Astrocyte (in vitro differentiated cells and primary cell): ENCODE data around the gene OGFOD3. TPM values are rescaled to one million over a fixed set of nuclear protein-coding genes. Genes with fewer than 3 reads are reported as not detected.

Experiments used
- DNase-seq: peaks from one replicate; pipeline ENCODE4 v3.0.0-alpha.2; 2010; ENCODE audit warnings: low read depth
- FAIRE-seq: peaks from 2 replicates; lab custom pipeline; 2011; peaks lifted over from hg19 to GRCh38; lab: Jason Lieb, UNC
- H2AFZ ChIP-seq: 2 replicates; pipeline ENCODE4 v1.6.0; 2012; ENCODE audit warnings: low read depth, low read length, inconsistent platforms
- H3K27ac ChIP-seq: 2 replicates; pipeline ENCODE4 v1.5.1; 2011; ENCODE audit warnings: low read depth, low read length, inconsistent platforms
- H3K27me3 ChIP-seq: 2 replicates; pipeline ENCODE4 v1.6.0; 2011; ENCODE audit warnings: low read length, inconsistent platforms; ENCODE audit not compliant: insufficient read depth
- H3K36me3 ChIP-seq: 2 replicates; pipeline ENCODE4 v1.5.1; 2011; ENCODE audit warnings: low read length, inconsistent platforms; ENCODE audit not compliant: insufficient read depth
- H3K4me1 ChIP-seq: 2 replicates; pipeline ENCODE4 v1.5.1; 2011; ENCODE audit warnings: low read length, inconsistent platforms; ENCODE audit not compliant: insufficient read depth
- H3K4me2 ChIP-seq: 2 replicates; pipeline ENCODE4 v1.6.0; 2012; ENCODE audit warnings: low read length, inconsistent platforms
- H3K4me3 ChIP-seq: 2 replicates; pipeline ENCODE4 v1.5.1; 2011; ENCODE audit warnings: low read depth, mild to moderate bottlenecking, low read length, inconsistent platforms; ENCODE audit not compliant: insufficient read depth
- H3K79me2 ChIP-seq: 2 replicates; pipeline ENCODE4 v1.6.0; 2012; ENCODE audit warnings: mild to moderate bottlenecking, low read length, inconsistent platforms; ENCODE audit not compliant: insufficient read depth
- H3K9ac ChIP-seq: 2 replicates; pipeline ENCODE4 v1.6.0; 2012; ENCODE audit warnings: mild to moderate bottlenecking, low read length, inconsistent platforms
- H3K9me3 ChIP-seq: 2 replicates; pipeline ENCODE4 v1.5.1; 2012; ENCODE audit warnings: low read depth, mild to moderate bottlenecking, low read length, inconsistent platforms; ENCODE audit not compliant: insufficient read depth
- H4K20me1 ChIP-seq: 2 replicates; pipeline ENCODE4 v1.6.0; 2012; ENCODE audit warnings: low read length, inconsistent platforms; ENCODE audit not compliant: insufficient read depth
- H3K27ac Mint-ChIP-seq: one replicate; pipeline ENCODE4 v1.8.0; 2021; ENCODE audit warnings: mild to moderate bottlenecking, mixed read lengths; ENCODE audit not compliant: unreplicated experiment
- H3K27me3 Mint-ChIP-seq: one replicate; pipeline ENCODE4 v1.8.0; 2021; ENCODE audit warnings: low read depth, mixed read lengths; ENCODE audit not compliant: unreplicated experiment
- H3K36me3 Mint-ChIP-seq: one replicate; pipeline ENCODE4 v1.8.0; 2021; ENCODE audit warnings: low read depth, mixed read lengths; ENCODE audit not compliant: unreplicated experiment
- H3K4me1 Mint-ChIP-seq: one replicate; pipeline ENCODE4 v1.8.0; 2021; ENCODE audit warnings: low read depth, mixed read lengths; ENCODE audit not compliant: unreplicated experiment
- H3K4me3 Mint-ChIP-seq: one replicate; pipeline ENCODE4 v1.8.0; 2021; ENCODE audit warnings: mild to moderate bottlenecking, moderate library complexity, mixed read lengths; ENCODE audit not compliant: unreplicated experiment
- H3K9me3 Mint-ChIP-seq: one replicate; pipeline ENCODE4 v1.8.0; 2021; ENCODE audit warnings: mild to moderate bottlenecking, mixed read lengths; ENCODE audit not compliant: unreplicated experiment
- CTCF ChIP-seq: IDR thresholded peaks from 2 replicates; pipeline ENCODE4 v1.5.1; 2011; ENCODE audit warnings: low read depth, mild to moderate bottlenecking, inconsistent platforms, low read length, moderate library complexity; ENCODE audit not compliant: insufficient read depth
- EZH2 ChIP-seq: IDR thresholded peaks from 2 replicates; pipeline ENCODE4 v1.6.1; 2012; ENCODE audit warnings: mild to moderate bottlenecking, low read length, inconsistent platforms; ENCODE audit not compliant: insufficient read depth
- total RNA-seq: library from RNA; stranded (reverse); gene quantifications from 2 replicates; pipeline ENCODE4 v1.2.1, GENCODE V29; 2021

OGFOD3 gene
- total RNA-seq, 1 donor from 2014 or later = 20.9 TPM

- DNase-seq (no peak), FAIRE-seq (no peak)
- Mint-ChIP-seq H3K36me3 (peaks cover 2% of the 10 kb centered on the region), H3K9me3 (no peaks in the 10 kb centered on the region), H3K4me3 (no peak overlapping the region), H3K27me3 (no peaks in the 10 kb centered on the region), H3K4me1 (peaks cover 7% of the 10 kb centered on the region), H3K27ac (no peak overlapping the region)
- H3K4me3 ChIP-seq = no peak overlapping the region
- H2AFZ ChIP-seq = no peak overlapping the region
- peaks cover 55% of the 10 kb centered on the region for H4K20me1 ChIP-seq
- H3K4me1 ChIP-seq = peaks cover 8% of the 10 kb centered on the region
- H3K27me3 ChIP-seq = no peaks in the 10 kb centered on the region
- no peaks in the 10 kb centered on the region for H3K79me2 ChIP-seq
- H3K9me3 ChIP-seq = no peaks in the 10 kb centered on the region
- H3K9ac ChIP-seq = no peak overlapping the region
- H3K27ac ChIP-seq = no peak overlapping the region
- no peaks in the 10 kb centered on the region for H3K36me3 ChIP-seq
- no peak for TF ChIP-seq EZH2
- no peak for TF ChIP-seq CTCF
- H3K4me2 ChIP-seq = no peak overlapping the region
Observed at GRCh38 chr17:82410014-82410716, 8.2 kb downstream of the OGFOD3 start.

GRCh38 chr17:82408938-82409318 is 9.5 kb downstream of the OGFOD3 start:
- Mint-ChIP-seq H3K36me3 (peaks cover 2% of the 10 kb centered on the region), H3K27ac (no peak overlapping the region), H3K9me3 (no peaks in the 10 kb centered on the region), H3K4me1 (peaks cover 7% of the 10 kb centered on the region), H3K27me3 (no peaks in the 10 kb centered on the region), H3K4me3 (no peak overlapping the region)
- Histone ChIP-seq H3K27me3 (no peaks in the 10 kb centered on the region), H3K27ac (no peak overlapping the region), H3K4me2 (no peak overlapping the region), H3K9me3 (no peaks in the 10 kb centered on the region), H3K36me3 (no peaks in the 10 kb centered on the region), H3K4me3 (no peak overlapping the region), H2AFZ (no peak overlapping the region), H3K9ac (no peak overlapping the region), H3K79me2 (no peaks in the 10 kb centered on the region), H3K4me1 (peaks cover 8% of the 10 kb centered on the region), H4K20me1 (peaks cover 43% of the 10 kb centered on the region)
- no peak for TF ChIP-seq CTCF
- no peak for TF ChIP-seq EZH2
- DNase-seq (no peak), FAIRE-seq (no peak)

- no peak overlapping the region for H3K9ac ChIP-seq
Observed at GRCh38 chr17:82408288-82408937, 10.0 kb downstream of the OGFOD3 start.

More at GRCh38 chr17:82408288-82408937, 10.0 kb downstream of the OGFOD3 start:
- Histone ChIP-seq H3K27ac (no peak overlapping the region), H3K4me3 (no peak overlapping the region), H3K9me3 (no peaks in the 10 kb centered on the region), H3K79me2 (no peaks in the 10 kb centered on the region), H4K20me1 (peaks cover 38% of the 10 kb centered on the region), H3K27me3 (no peaks in the 10 kb centered on the region), H3K4me1 (peaks cover 8% of the 10 kb centered on the region), H3K36me3 (no peaks in the 10 kb centered on the region), H2AFZ (no peak overlapping the region), H3K4me2 (no peak overlapping the region)
- FAIRE-seq = no peak
- H3K4me1 Mint-ChIP-seq = peaks cover 7% of the 10 kb centered on the region
- peaks cover 2% of the 10 kb centered on the region for H3K36me3 Mint-ChIP-seq
- H3K4me3 Mint-ChIP-seq = no peak overlapping the region
- TF ChIP-seq EZH2 (no peak), CTCF (no peak)
- H3K27me3 Mint-ChIP-seq = no peaks in the 10 kb centered on the region
- H3K27ac Mint-ChIP-seq = no peak overlapping the region
- no peaks in the 10 kb centered on the region for H3K9me3 Mint-ChIP-seq
- DNase-seq = no peak
